Astrocyte (in vitro differentiated cells and primary cell): Measurements from ENCODE around the gene SOX5.

Source experiments
- CTCF ChIP-seq: IDR thresholded peaks from 2 replicates; pipeline ENCODE4 v1.5.1; 2011; ENCODE audit warnings: low read depth, mild to moderate bottlenecking, inconsistent platforms, low read length, moderate library complexity; ENCODE audit not compliant: insufficient read depth
- EZH2 ChIP-seq: IDR thresholded peaks from 2 replicates; pipeline ENCODE4 v1.6.1; 2012; ENCODE audit warnings: mild to moderate bottlenecking, low read length, inconsistent platforms; ENCODE audit not compliant: insufficient read depth

GRCh38 chr12:23942841-23943240 lies 6.6 kb downstream of the SOX5 start:
- no peak for TF ChIP-seq EZH2
- no peak for TF ChIP-seq CTCF
